ENCODE measurements around the gene ACTN1. TPM values are rescaled to one million over a fixed set of nuclear protein-coding genes. Genes with fewer than 3 reads are reported as not detected.

Gene ACTN1
- total RNA-seq, 3 donors from 2014 or later, result 93.7 to 607 (median 128) TPM

GRCh38 chr14:68824207-68824516 is 154.9 kb downstream of the ACTN1 start:
- intact Hi-C loops (cut with DNase I, micrococcal nuclease), result no loop called here

More at GRCh38 chr14:68824207-68824516, 154.9 kb downstream of the ACTN1 start:
- Histone ChIP-seq H3K36me3 (ENCODE audit: low read depth) (no peaks in the 10 kb centered on the region), H3K4me1 (ENCODE audit: low read depth) (peaks cover 8% of the 10 kb centered on the region), H3K4me3 (no peak overlapping the region), H3K9me3 (no peaks in the 10 kb centered on the region)
- no peak for TF ChIP-seq CTCF (IDR thresholded peaks at IDR 0.05)
- no peak for ATAC-seq
- DNase-seq, result no peak

Other genes starting within 250 kb of the ACTN1 start
- 100 to 1,000 TPM in 2 of 3 donors, 10 to 100 TPM in 1; 79.8 to 472 (median 103) TPM for gene ZFP36L1, start 186.2 kb downstream of the ACTN1 start, total RNA-seq
- gene DCAF5, start 173.8 kb upstream of the ACTN1 start, total RNA-seq, result 10 to 100 TPM; 36.4 to 71.4 (median 46.9) TPM
- 10 to 100 TPM; 20.9 to 28.6 (median 27.2) TPM for gene EXD2, start 212.2 kb upstream of the ACTN1 start, total RNA-seq

Data from mucosa of descending colon (tissue), 3 donors.